HG03196 (cell line): ENCODE measurements around the gene HERPUD2.
A peak's percentile ranks its signal among the peaks of the same experiment; 100 is the strongest.
"Not testable (repeated sequence)": the region's sequence is repeated elsewhere in the genome, so short reads cannot be mapped to it uniquely, and the experiment has no call there.

Experiments
- ATAC-seq: cut with Tn5 transposase; IDR thresholded peaks from one replicate; pipeline ENCODE4 v1.9.1; 2021; ENCODE audit not compliant: unreplicated experiment

HERPUD2 gene

GRCh38 chr7:35680403-35681013 is 14.4 kb downstream of the HERPUD2 start:
- ATAC-seq, result no peak

GRCh38 chr7:35677582-35678356 is 17.2 kb downstream of the HERPUD2 start:
- ATAC-seq, result no peak

DNA sequence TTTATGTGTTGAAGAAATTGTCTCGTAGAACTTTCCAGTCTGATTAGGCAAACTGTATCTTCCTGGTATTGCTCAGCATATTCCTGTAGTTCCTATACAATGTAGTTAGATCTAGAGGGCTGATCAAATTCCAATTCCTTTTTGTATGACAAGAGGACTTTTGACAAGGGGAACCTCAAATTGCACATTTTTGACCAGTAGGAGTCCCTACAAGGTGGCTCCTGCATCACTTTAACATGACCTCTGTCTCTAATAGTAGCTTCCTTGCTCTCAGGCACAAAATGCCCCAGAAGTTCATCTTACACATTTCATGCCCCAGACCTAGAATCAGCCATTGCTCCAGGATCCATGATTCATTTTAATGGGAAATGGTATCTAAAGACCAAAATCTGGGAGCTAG is 18.7 kb downstream of the HERPUD2 start:
- ATAC-seq, result no peak

DNA sequence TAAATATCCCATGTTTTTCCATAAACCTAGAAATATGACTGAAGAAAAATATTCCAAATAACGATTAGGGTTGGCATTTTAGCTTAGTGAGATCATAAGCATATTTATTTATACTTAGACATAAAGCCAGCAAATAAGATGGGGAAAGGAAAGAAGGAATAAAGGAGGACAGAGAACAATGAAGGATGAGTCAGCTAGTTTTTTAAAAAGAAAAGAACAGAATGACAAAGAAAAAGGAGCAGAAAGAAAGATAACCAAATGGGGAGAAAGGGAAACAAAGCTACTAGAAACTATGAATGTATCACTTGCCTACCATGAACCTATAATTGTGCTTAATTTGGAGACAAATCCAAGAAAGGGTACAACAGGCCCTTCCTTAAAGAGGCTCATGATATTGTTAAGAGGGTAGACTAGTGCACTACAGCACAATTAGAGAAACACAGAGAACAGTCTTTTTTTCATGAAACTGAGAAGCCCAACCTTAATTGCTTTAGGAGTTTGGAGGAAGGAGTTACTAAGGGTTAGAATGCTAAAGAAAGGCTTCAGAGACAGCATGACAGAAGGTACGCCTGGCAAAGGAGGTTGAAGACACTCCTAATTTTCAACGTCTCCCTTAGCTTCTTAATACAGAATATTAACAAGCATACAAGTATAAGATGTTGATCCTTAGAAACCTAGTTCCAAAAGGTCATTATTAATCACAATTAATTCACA is 23.9 kb downstream of the HERPUD2 start:
- ATAC-seq, result no peak

GRCh38 chr7:35660411-35660810 is 34.5 kb downstream of the HERPUD2 start:
- ATAC-seq, result not testable (repeated sequence)

- ATAC-seq, result peak; percentile 88
These were observed 36.2 kb downstream of the HERPUD2 start for GRCh38 chr7:35658606-35659201.

DNA sequence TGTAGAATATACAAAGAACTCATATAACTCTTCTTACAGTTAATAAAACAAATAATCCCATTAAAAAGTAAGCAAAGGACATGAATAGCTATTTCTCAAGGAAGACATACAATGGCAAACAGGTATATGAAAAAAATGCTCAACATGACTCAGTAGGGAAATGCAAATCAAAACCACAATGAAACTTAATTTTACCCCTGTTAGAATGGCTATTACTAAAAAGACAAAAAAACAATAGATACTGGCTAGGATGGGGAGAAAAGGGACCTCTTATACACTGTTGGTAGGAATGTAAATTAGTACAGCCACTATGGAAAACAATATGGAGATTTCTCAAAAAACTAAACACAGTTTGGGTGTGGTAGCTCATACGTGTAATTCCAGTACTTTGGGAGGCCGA is 37.8 kb downstream of the HERPUD2 start:
- ATAC-seq, result no peak

GRCh38 chr7:35654558-35654957 is 40.4 kb downstream of the HERPUD2 start:
- not testable (repeated sequence) for ATAC-seq

- no peak for ATAC-seq
These were observed 42.8 kb downstream of the HERPUD2 start for GRCh38 chr7:35652124-35652523.

DNA sequence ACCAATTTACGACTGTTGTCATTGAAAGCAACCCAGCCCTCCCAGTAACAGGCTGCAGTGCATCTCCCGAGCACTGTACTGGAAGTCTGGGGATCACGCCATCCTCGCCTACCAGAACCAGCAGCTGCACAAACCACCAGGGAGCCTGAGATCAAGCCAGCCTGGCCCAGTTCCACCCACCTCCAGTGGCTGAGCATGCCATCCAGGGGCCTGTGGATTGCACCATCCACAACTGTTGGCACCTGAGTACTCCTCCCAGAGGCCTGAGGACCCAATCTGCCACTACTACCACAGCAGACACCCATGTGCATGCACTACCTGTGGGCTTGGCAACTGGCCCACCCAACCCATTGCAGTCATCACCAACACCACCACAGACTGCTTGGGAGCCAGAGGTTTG is 44.2 kb downstream of the HERPUD2 start:
- no peak for ATAC-seq

DNA sequence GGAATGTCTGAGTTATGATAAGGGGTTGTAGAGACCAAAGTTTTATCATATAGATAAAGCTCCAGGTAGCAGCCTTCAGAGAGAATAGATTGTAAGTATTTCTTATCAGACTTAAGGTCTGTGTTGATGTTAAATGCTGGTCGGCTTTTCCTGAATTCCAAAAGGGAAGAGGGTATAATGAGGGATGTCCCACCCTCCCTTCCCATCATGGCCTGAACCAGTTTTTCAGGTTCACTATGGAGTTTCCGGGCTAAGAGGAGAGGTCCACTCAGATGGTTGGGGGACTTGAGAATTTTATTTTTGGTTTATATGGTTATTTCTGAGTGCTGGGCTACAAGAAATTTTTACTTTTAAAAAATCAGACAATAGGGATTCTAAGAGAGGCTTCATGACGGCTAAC is 45.2 kb downstream of the HERPUD2 start:
- ATAC-seq, result no peak

DNA sequence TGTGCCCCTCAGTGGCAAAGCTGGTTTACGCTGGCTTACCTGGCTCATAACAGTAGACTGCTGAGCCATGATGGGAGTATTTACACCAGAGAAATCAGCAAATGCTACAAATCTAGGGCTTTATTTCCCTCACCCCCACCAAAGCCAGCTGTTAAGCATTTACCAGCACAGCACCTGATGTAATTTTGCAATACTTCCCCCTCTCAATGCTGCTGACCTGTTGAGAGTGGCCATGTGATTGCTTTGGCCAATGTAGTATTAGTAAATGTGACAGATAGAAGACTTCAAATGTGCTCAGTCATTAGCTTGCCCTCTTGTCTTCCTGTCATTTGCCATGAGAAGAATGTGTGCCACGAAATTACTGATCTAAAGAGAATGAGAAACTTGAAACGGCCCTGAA is 46.6 kb downstream of the HERPUD2 start:
- ATAC-seq, result no peak

DNA sequence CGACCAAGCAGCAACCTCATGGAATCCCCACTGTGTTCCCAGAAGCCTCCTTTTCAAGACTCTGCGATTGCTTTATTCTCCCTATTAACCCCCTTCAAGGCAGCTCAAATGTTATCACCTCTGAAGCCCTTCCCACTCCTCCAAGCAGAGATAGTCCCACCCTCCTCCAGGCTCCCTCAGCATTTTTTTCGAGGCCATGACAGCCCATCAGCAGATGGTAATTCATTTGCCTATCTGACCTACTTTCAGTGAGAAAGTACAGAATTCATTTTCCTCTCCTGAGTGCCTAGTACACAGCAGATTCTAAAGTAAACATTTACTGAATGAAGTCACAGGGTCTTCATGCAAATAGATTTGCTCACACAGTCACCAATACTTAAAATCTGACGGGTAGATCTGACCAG is 47.8 kb downstream of the HERPUD2 start:
- no peak for ATAC-seq

DNA sequence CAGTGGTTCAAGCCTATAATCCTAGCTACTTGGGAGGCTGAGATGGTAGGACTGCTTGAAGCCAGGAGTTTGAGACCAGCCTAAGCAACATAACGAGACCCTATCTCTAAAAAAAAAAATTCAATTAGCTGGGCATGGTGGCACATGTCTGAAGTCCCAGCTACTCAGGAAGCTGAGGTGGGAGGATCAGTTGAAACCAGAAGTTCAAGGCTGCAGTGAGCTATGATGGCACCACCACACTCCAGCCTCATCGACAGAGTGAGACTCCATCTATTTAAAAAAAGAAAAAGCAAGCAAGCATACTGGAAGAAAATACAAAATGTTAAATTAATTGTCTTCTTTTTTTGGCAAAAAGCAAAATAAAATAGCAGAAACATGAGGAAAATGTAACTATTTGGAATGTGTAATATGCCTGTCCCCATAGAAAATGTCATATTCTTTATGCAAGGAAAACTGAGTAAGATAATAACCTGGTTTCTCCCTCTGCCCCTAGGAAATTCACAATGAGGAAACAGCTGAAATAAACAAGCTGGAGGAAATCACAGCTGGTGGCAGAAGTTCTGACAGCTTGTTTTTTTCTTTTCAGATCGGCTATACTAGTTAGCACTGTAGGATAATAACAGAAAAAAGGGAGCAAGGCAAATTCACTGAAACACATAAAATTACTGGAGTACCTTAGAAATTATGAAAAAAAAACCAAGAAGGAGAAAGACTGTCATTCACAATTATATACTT is 48.5 kb downstream of the HERPUD2 start:
- no peak for ATAC-seq

DNA sequence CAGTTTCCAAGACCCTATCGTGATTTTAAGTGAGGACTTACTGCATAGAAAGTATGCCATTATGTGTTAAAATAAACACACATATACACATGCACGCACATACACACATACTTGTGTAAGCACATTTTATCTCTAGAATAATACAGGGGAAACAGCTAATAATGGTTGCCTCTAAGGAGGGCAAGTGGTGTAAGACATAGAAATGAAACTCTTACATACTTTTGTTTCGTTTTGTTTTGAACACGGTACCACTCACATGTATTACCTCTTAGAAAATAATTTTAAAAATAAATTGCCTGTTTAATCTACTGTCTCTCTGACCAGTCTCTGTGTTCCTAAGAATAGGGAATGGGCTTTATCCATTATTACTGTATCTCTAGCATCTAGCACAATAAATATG is 49.2 kb downstream of the HERPUD2 start:
- ATAC-seq, result no peak

GRCh38 chr7:35630024-35630972 is 64.6 kb downstream of the HERPUD2 start:
- ATAC-seq, result no peak

- ATAC-seq, result peak; percentile 75
These were observed 70.4 kb downstream of the HERPUD2 start for GRCh38 chr7:35624299-35625186.

- ATAC-seq, result no peak
These were observed 71.6 kb downstream of the HERPUD2 start for GRCh38 chr7:35623381-35623780.

GRCh38 chr7:35619863-35620262 is 75.1 kb downstream of the HERPUD2 start:
- no peak for ATAC-seq
